NCI-H1694 (cell line): ENCODE measurements around the gene AFF3.

Source experiments
- DNase-seq: peaks from one replicate; lab custom pipeline; 2025; lab: John Stamatoyannopoulos, UW

Gene AFF3

DNA sequence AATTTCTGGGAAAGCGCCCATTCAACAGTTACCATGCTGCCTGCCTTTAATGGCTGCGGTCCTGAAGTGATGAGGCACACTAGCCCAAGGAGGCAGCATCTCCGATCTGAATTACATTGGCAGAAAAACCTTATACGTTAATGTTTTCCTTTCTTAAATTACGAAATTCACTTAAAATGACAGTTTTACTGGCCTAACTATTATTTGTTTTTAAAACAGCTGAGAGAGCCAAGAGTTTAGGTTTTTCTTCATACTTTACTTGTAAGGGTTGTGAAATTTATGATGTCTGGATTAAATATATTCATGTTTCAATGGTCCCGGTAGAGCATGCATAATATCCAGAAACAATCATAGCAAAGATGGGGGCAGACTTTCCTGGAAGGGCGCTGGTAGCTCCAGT, 537.4 kb downstream of the AFF3 start:
- DNase-seq: no peak

DNA sequence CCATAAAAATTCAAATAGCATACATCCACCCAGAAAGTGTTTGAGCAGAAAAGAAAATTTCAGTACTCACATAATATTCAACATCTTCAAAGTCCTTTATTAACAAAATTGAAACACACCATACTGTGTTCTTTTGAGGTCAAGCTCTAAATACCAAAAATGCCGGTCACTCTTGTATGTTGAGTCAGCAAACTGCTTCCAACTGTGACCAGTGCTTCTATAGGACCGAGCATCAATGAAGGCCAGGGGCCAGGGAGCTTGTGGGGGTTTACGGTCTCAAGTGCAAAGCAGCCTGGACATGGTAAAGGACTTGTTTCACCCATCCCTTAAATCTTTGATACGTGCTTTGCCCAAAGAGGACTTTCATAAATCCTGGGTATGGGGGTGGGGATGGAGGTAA, 539.9 kb downstream of the AFF3 start:
- no peak for DNase-seq

DNA sequence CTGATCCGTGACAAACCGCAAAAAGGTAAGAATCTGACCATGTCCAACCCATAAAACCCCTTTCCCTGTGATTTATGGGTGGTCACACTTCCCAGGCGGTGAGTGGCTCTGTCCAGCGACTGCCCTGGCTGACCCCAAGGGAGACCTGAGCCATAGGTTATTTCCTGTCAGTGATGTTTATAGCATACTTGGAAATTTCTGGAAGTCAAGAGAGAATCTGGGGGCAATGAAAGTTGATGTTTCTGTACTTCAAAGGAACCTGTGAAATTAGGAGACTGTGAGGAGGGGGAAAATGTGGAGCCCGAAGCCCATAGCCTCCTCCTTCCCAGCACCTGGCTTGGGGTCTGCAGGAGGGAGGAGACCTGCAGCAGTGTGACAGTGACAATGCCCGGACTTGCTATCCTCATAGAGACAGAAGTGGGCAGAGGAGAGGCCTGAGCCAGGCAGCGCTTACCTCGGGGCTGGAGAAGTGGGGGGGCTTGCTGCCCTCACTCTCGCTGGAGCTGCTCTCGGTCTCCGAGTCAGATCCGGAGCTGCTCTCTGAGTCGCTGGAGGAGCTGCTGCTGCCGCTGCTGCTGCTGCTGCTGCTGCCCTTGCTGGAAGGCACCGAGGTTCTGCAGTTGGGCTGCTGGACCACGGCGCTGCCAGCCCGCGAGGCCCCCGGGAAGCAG, 541.3 kb downstream of the AFF3 start:
- DNase-seq: no peak

DNA sequence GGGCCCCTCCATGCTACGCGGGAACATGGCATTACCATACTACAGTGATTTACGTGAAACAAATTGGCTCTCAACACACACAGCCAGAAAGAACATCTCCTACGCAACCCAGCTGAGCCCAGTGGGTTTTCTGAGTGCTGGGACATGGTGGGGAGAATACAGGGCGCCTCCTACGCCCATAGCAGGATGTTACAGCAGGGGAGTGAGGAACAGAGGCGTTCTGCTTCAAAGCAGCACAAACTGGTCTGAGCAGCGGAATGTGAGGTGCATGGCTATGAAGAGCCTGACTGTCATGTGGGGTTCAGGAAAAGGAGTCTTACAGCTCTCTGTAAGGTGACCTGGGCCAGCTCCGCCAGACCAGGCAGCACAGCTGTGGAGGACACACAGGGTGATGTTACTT, 543.9 kb downstream of the AFF3 start:
- no peak for DNase-seq

- DNase-seq: no peak
These were observed 544.8 kb downstream of the AFF3 start for GRCh38 chr2:99597616-99598015.

DNA sequence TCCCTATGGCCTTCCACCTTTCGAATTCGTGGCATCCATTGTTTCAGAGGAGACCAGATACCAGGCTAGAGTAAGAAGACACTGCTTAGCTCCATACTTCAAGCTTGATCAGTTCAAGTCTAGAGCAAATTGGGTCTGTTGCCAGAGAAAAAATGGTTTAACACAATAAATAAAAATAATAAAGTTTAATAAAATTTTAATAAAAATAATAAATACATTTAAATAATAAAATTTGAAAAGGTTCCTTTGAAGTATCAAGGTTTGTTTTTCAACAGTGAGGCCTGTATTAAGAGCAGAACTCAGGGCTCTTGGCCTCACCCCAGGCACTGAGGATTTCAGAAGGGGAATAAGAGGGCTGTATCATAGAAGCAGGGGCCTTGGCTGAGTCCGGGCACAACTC, 547.0 kb downstream of the AFF3 start:
- DNase-seq: no peak

GRCh38 chr2:99593692-99594427, 548.5 kb downstream of the AFF3 start:
- DNase-seq: no peak

- DNase-seq: no peak
These were observed 565.6 kb downstream of the AFF3 start for GRCh38 chr2:99576775-99577174.

GRCh38 chr2:99573634-99574251, 568.6 kb downstream of the AFF3 start:
- no peak for DNase-seq

DNA sequence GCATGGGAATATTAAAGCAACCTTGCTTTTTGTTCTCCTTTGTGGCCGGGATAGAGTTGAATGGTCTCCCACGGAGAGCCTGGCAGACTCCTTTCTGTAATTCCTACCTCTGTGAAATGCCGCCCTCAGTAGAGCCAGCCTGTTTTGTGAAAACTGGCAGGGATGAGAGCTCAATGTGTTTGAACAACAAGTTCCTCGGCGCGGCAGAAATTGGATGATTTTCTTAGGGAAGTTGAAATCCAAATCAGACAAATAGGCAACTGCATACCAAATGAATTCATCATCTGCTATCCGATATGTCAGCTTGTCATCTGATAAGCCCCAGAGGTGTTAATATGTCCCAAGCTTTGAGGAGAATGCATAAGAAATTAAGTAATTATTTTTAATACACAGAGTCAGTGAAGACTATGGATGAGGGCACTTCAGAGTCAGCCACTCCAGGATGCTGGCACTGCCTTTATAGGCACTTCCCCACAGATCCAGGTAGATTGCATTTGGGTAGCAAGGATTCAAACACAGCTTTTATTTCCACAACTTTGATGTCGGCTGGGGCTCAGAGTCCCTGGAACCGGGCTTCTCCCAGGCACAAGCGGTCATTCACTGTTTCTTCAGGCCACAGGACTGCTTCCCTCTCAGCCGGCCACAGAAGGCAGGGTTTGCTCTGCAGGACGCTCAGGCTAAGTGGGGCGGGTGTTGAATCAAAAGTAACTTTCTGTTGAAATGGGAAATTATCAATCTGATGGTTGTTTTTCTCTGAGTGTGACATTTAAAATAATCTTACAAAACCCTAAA, 569.8 kb downstream of the AFF3 start:
- no peak for DNase-seq

GRCh38 chr2:99571954-99572353, 570.4 kb downstream of the AFF3 start:
- DNase-seq: no peak

GRCh38 chr2:99571533-99571932, 570.9 kb downstream of the AFF3 start:
- DNase-seq: peak; percentile 61

- DNase-seq: no peak
These were observed 571.4 kb downstream of the AFF3 start for GRCh38 chr2:99571021-99571420.

DNA sequence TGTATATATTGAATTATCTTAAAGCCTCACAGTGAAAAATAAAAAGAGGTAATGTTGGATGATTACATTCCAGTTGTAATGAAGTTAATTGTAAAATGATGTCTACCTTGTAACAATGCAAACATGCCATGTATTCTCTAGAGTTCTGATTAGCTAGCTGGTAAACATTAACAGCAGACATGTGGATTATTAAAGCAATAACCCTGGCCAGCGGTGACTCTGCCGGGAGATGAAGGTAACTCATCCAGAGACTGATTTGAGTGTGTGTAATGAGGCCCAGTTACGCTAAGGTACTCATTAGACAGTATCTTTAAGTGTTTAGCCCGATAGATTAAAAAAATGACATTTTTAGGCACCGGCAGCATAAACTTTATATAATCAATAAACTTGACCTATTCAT, 573.0 kb downstream of the AFF3 start:
- DNase-seq: no peak

DNA sequence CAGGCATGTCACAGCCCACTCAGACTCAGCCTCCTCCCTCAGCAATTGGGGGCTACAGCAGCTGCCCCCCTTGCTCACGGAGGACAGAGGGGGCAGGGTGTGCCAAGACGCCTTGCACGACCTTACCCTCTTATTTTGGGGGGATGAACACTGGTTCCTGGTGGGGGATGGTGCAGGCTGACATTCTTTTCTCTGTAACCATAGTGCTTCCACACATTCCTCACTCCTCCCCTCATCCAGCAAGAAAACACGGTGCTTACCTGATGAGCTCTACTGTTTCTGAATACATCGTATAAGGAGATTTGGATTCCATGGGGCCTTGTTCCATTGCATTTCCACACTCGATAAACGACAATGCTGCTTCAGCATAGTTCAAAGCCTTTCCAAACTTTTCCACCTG, 577.2 kb downstream of the AFF3 start:
- no peak for DNase-seq

DNA sequence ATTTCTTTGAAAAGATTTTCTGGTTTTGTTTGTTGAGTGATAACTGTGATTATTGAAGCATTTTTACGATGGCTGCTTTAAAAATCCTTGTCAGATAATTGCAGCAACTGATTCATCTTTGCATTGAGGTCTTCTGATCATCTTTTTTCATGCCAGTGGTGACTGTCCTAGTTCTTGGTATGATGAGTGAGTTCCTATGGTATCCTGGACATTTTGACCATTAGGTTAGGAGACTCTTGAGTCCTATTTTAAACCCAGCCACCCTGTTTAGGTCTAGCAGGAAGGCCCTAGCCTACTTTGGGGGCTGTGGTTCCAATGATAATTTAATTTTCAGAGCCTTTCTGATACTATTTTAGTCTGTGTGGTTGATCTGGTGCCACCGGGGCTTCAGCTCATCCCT, 579.9 kb downstream of the AFF3 start:
- no peak for DNase-seq

DNA sequence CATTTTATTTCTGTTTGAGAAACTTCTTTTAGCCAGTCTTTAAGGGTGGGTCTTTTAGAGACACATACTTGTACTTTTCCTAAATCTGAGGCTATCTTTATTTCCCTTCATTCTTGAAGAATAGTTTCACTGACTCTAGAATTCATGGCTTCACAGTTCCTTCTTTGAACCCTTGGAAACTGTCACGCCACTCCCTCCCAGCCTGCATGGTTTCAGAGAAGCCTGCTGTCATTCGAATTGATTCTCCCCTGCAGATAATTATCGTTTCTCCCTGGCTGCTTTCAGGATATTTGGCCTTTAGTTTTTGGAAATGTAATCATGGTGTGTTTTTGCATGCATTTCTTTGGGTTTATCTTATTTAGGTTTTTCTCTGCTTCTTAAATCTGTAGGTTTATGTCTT, 580.6 kb downstream of the AFF3 start:
- no peak for DNase-seq

- DNase-seq: peak; percentile 81
These were observed 583.2 kb downstream of the AFF3 start for GRCh38 chr2:99559075-99559662.

- DNase-seq: no peak
These were observed 587.0 kb downstream of the AFF3 start for GRCh38 chr2:99555404-99555803.

DNA sequence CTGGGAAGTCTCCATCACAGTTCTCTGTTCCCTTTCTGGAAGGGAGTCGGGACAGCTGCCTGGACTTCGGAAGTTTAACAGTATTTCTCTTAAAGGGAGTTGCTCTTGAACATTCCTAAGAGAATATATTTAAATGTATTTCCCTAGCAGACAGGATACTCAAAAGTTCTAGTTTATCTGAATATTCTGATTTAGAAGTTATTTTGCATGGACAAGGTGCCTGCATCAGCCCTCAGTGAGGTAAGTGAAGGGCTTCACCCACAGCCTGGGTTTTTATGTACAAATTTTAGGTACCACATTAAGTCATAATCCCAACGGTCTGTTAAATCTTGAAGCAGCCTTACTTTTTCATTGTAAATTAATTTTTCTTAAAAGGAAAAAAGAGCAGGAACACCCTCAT, 587.5 kb downstream of the AFF3 start:
- DNase-seq: no peak

GRCh38 chr2:99554238-99554637, 588.2 kb downstream of the AFF3 start:
- no peak for DNase-seq

DNA sequence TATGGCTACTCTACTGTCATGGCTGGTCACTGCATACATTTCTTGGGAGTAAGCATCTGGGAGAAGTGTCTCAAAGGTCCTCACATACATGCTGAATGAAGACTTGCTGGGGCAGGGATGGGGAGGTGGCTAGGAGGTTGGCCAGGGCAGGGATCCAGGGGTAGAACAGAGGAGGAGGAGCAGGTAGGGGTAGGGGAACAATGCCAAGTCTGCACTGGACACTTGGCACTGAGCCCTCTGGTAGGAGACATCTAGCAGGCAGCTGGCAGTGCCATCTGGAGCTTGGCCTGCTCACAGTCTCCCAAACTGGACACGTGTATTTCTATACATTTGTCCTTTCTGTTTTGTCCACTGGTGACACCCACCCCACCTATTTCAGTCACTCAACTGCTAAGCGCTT, 589.9 kb downstream of the AFF3 start:
- no peak for DNase-seq
